Measurements from ENCODE around the gene CFAP410. TPM values are rescaled to one million over a fixed set of nuclear protein-coding genes. Genes with fewer than 3 reads are reported as not detected.

CFAP410 gene
- total and polyA plus RNA-seq, 2 experiments from 2014 or later, result 17.0 to 19.8 TPM

GRCh38 chr21:44371596-44371995 is 32.4 kb upstream of the CFAP410 start:
- Histone ChIP-seq H3K27me3 (replicated peaks; ENCODE audit: insufficient read depth) (no peaks in the 10 kb centered on the region; the same call in 1 of the 2 replicates), H3K9me3 (ENCODE audit: low read depth) (no peaks in the 10 kb centered on the region), H3K79me2 (ENCODE audit: insufficient read depth) (no peaks in the 10 kb centered on the region), H3F3A (ENCODE audit: insufficient read depth) (no peaks in the 10 kb centered on the region), H2AFZ (no peak overlapping the region), H3K9ac (no peak overlapping the region), H3K4me2 (ENCODE audit: unreplicated experiment) (no peak overlapping the region), H3K36me3 (ENCODE audit: low read depth) (no peaks in the 10 kb centered on the region), H3K4me3 (no peak overlapping the region), H3K27ac (no peak overlapping the region), H3K9me2 (ENCODE audit: insufficient read depth) (no peaks in the 10 kb centered on the region), H4K20me1 (ENCODE audit: insufficient read depth) (no peaks in the 10 kb centered on the region), H3K4me1 (ENCODE audit: insufficient read depth) (no peaks in the 10 kb centered on the region)
- no peak for DNase-seq
- in situ Hi-C loops (cut with MboI), result no loop called here
- 66 to 72% methylated on average over 6 of the region's 6 CpGs for WGBS, 2 experiments (ENCODE audit: low coverage in 1 of 2, low lambda C conversion rate in 2 of 2, missing lambda C conversion rate in 2 of 2)
- no peak for TF ChIP-seq EZH2 (IDR thresholded peaks at IDR 0.05; ENCODE audit: insufficient read depth, poor library complexity, severe bottlenecking)

GRCh38 chr21:44370786-44371410 is 31.7 kb upstream of the CFAP410 start:
- H3K36me3 ChIP-seq (ENCODE audit: low read depth), result no peaks in the 10 kb centered on the region
- no peak for DNase-seq
- no peak overlapping the region for H3K27ac ChIP-seq
- no peaks in the 10 kb centered on the region for H3K9me3 ChIP-seq (ENCODE audit: low read depth)
- no peaks in the 10 kb centered on the region for H4K20me1 ChIP-seq (ENCODE audit: insufficient read depth)
- no peak for TF ChIP-seq EZH2phosphoT487 (IDR thresholded peaks at IDR 0.05; ENCODE audit: insufficient read depth, low read depth)
- no peak for TF ChIP-seq EZH2 (IDR thresholded peaks at IDR 0.05; ENCODE audit: insufficient read depth, poor library complexity, severe bottlenecking)
- H3K9me2 ChIP-seq (ENCODE audit: insufficient read depth), result no peaks in the 10 kb centered on the region
- no peaks in the 10 kb centered on the region for H3K4me1 ChIP-seq (ENCODE audit: insufficient read depth)
- no peak overlapping the region for H3K9ac ChIP-seq
- WGBS, 2 experiments (ENCODE audit: low coverage in 1 of 2, low lambda C conversion rate in 2 of 2, missing lambda C conversion rate in 2 of 2), result 81 to 82% methylated on average over 16 to 37 of the region's 37 CpGs
- H3K4me2 ChIP-seq (ENCODE audit: unreplicated experiment), result no peak overlapping the region
- in situ Hi-C loops (cut with MboI), result no loop called here
- H3K27me3 ChIP-seq (replicated peaks; ENCODE audit: insufficient read depth), result no peaks in the 10 kb centered on the region; the same call in 1 of the 2 replicates
- no peaks in the 10 kb centered on the region for H3K79me2 ChIP-seq (ENCODE audit: insufficient read depth)
- H3F3A ChIP-seq (ENCODE audit: insufficient read depth), result no peaks in the 10 kb centered on the region
- H2AFZ ChIP-seq, result no peak overlapping the region
- no peak overlapping the region for H3K4me3 ChIP-seq

GRCh38 chr21:44370027-44370735 is 31.0 kb upstream of the CFAP410 start:
- no peaks in the 10 kb centered on the region for H4K20me1 ChIP-seq (ENCODE audit: insufficient read depth)
- no peak overlapping the region for H3K4me3 ChIP-seq
- no peaks in the 10 kb centered on the region; the same call in 1 of the 2 replicates for H3K27me3 ChIP-seq (replicated peaks; ENCODE audit: insufficient read depth)
- H2AFZ ChIP-seq, result no peak overlapping the region
- peak; percentile 61 for DNase-seq
- H3K36me3 ChIP-seq (ENCODE audit: low read depth), result no peaks in the 10 kb centered on the region
- TF ChIP-seq EZH2 (IDR thresholded peaks at IDR 0.05; ENCODE audit: insufficient read depth, poor library complexity, severe bottlenecking), result no peak
- no peak for TF ChIP-seq EZH2phosphoT487 (IDR thresholded peaks at IDR 0.05; ENCODE audit: insufficient read depth, low read depth)
- H3K9me3 ChIP-seq (ENCODE audit: low read depth), result no peaks in the 10 kb centered on the region
- no peak overlapping the region for H3K4me2 ChIP-seq (ENCODE audit: unreplicated experiment)
- H3K4me1 ChIP-seq (ENCODE audit: insufficient read depth), result no peaks in the 10 kb centered on the region
- H3K27ac ChIP-seq, result no peak overlapping the region
- no peaks in the 10 kb centered on the region for H3K79me2 ChIP-seq (ENCODE audit: insufficient read depth)
- no peak overlapping the region for H3K9ac ChIP-seq
- WGBS, 2 experiments (ENCODE audit: low coverage in 1 of 2, low lambda C conversion rate in 2 of 2, missing lambda C conversion rate in 2 of 2), result 31 to 35% methylated on average over 22 to 29 of the region's 29 CpGs
- no peaks in the 10 kb centered on the region for H3F3A ChIP-seq (ENCODE audit: insufficient read depth)
- no peaks in the 10 kb centered on the region for H3K9me2 ChIP-seq (ENCODE audit: insufficient read depth)
- in situ Hi-C loops (cut with MboI), result no loop called here

- in situ Hi-C loops (cut with MboI), result no loop called here
- H3K9me2 ChIP-seq (ENCODE audit: insufficient read depth), result no peaks in the 10 kb centered on the region
- WGBS, 2 experiments (ENCODE audit: low coverage in 1 of 2, low lambda C conversion rate in 2 of 2, missing lambda C conversion rate in 2 of 2), result 27 to 28% methylated on average over 30 to 34 of the region's 35 CpGs
- H3K9me3 ChIP-seq (ENCODE audit: low read depth), result no peaks in the 10 kb centered on the region
- H3K27ac ChIP-seq, result no peak overlapping the region
- no peaks in the 10 kb centered on the region for H3K36me3 ChIP-seq (ENCODE audit: low read depth)
- H3K4me3 ChIP-seq, result no peak overlapping the region
- no peak overlapping the region for H3K9ac ChIP-seq
- no peaks in the 10 kb centered on the region for H3K79me2 ChIP-seq (ENCODE audit: insufficient read depth)
- no peak for DNase-seq
- no peaks in the 10 kb centered on the region for H3K4me1 ChIP-seq (ENCODE audit: insufficient read depth)
- H3K27me3 ChIP-seq (replicated peaks; ENCODE audit: insufficient read depth), result no peaks in the 10 kb centered on the region; the same call in 1 of the 2 replicates
- no peak for TF ChIP-seq EZH2 (IDR thresholded peaks at IDR 0.05; ENCODE audit: insufficient read depth, poor library complexity, severe bottlenecking)
- no peak for TF ChIP-seq EZH2phosphoT487 (IDR thresholded peaks at IDR 0.05; ENCODE audit: insufficient read depth, low read depth)
- H3F3A ChIP-seq (ENCODE audit: insufficient read depth), result no peaks in the 10 kb centered on the region
- H2AFZ ChIP-seq, result no peak overlapping the region
- H4K20me1 ChIP-seq (ENCODE audit: insufficient read depth), result no peaks in the 10 kb centered on the region
- H3K4me2 ChIP-seq (ENCODE audit: unreplicated experiment), result no peak overlapping the region
These were observed 29.7 kb upstream of the CFAP410 start for GRCh38 chr21:44368711-44369446.
